ENCODE results near the gene CERKL.

CERKL gene

GRCh38 chr2:181605889-181606837 lies 50.7 kb downstream of the CERKL start:
- DNase-seq, result no peak
- in situ Hi-C loops (cut with HindIII; ENCODE audit: low pct_ligation_motif_present, low sequenced_read_pairs), result no loop called here
- no peaks in the 10 kb centered on the region for H3K27me3 ChIP-seq (replicated peaks)
- H3K36me3 ChIP-seq (replicated peaks), result no peaks in the 10 kb centered on the region
- no peak for TF ChIP-seq CTCF (IDR thresholded peaks at IDR 0.05; ENCODE audit: low read depth, low read length, missing control alignments)
- H3K4me3 ChIP-seq (ENCODE audit: low read depth, low read length), result no peak overlapping the region
- H3K27ac ChIP-seq, result no peak overlapping the region

- no peak for TF ChIP-seq CTCF (IDR thresholded peaks at IDR 0.05; ENCODE audit: low read depth, low read length, missing control alignments)
- Histone ChIP-seq H3K36me3 (replicated peaks) (no peaks in the 10 kb centered on the region), H3K27ac (no peak overlapping the region), H3K27me3 (replicated peaks) (no peaks in the 10 kb centered on the region), H3K4me3 (ENCODE audit: low read depth, low read length) (no peak overlapping the region)
- DNase-seq, result no peak
- in situ Hi-C loops (cut with HindIII; ENCODE audit: low pct_ligation_motif_present, low sequenced_read_pairs), result no loop called here
Observed at GRCh38 chr2:181602017-181602416, 54.9 kb downstream of the CERKL start.

- Histone ChIP-seq H3K27ac (no peak overlapping the region), H3K36me3 (replicated peaks) (no peaks in the 10 kb centered on the region), H3K27me3 (replicated peaks) (no peaks in the 10 kb centered on the region), H3K4me3 (ENCODE audit: low read depth, low read length) (no peak overlapping the region)
- in situ Hi-C loops (cut with HindIII; ENCODE audit: low pct_ligation_motif_present, low sequenced_read_pairs), result no loop called here
- no peak for TF ChIP-seq CTCF (IDR thresholded peaks at IDR 0.05; ENCODE audit: low read depth, low read length, missing control alignments)
- no peak for DNase-seq
Observed at GRCh38 chr2:181596556-181596955, 60.3 kb downstream of the CERKL start.

GRCh38 chr2:181594322-181594721 lies 62.6 kb downstream of the CERKL start:
- Histone ChIP-seq H3K36me3 (replicated peaks) (no peaks in the 10 kb centered on the region), H3K27me3 (replicated peaks) (no peaks in the 10 kb centered on the region), H3K4me3 (ENCODE audit: low read depth, low read length) (no peak overlapping the region), H3K27ac (no peak overlapping the region)
- in situ Hi-C loops (cut with HindIII; ENCODE audit: low pct_ligation_motif_present, low sequenced_read_pairs), result no loop called here
- DNase-seq, result no peak
- TF ChIP-seq CTCF (IDR thresholded peaks at IDR 0.05; ENCODE audit: low read depth, low read length, missing control alignments), result no peak

GRCh38 chr2:181589779-181590178 lies 67.1 kb downstream of the CERKL start:
- H3K4me3 ChIP-seq (ENCODE audit: low read depth, low read length), result no peak overlapping the region
- in situ Hi-C loops (cut with HindIII; ENCODE audit: low pct_ligation_motif_present, low sequenced_read_pairs), result no loop called here
- H3K27ac ChIP-seq, result no peak overlapping the region
- no peak for TF ChIP-seq CTCF (IDR thresholded peaks at IDR 0.05; ENCODE audit: low read depth, low read length, missing control alignments)
- no peaks in the 10 kb centered on the region for H3K36me3 ChIP-seq (replicated peaks)
- no peaks in the 10 kb centered on the region for H3K27me3 ChIP-seq (replicated peaks)
- DNase-seq, result no peak
